ENCODE measurements around the gene SPATA13. TPM values are rescaled to one million over a fixed set of nuclear protein-coding genes. Genes with fewer than 3 reads are reported as not detected.

Gene SPATA13
- total RNA-seq, 3 donors from 2014 or later: 6.6 to 84.7 (median 58.7) TPM

- no peaks in the 10 kb centered on the region for H3K27me3 ChIP-seq
- no peaks in the 10 kb centered on the region for H3K9me3 ChIP-seq
- TF ChIP-seq POLR2AphosphoS5 (IDR thresholded peaks at IDR 0.05): no peak
- no peak for TF ChIP-seq CTCF (IDR thresholded peaks at IDR 0.05)
- no peak for TF ChIP-seq POLR2A (IDR thresholded peaks at IDR 0.05)
- no peaks in the 10 kb centered on the region for H3K4me1 ChIP-seq
- no peaks in the 10 kb centered on the region for H3K36me3 ChIP-seq
- intact Hi-C loops (cut with DNase I; ENCODE audit: low total_unique reads): no loop called here
- no peak for DNase-seq (ENCODE audit: low spot score in 2 of 2)
- H3K27ac ChIP-seq: no peak overlapping the region
- H3K4me3 ChIP-seq: no peak overlapping the region
These were observed 8.0 kb upstream of the SPATA13 start for GRCh38 chr13:24152292-24153214.

- no peak overlapping the region for H3K4me3 ChIP-seq
- no peak for DNase-seq (ENCODE audit: low spot score in 2 of 2)
- TF ChIP-seq POLR2AphosphoS5 (IDR thresholded peaks at IDR 0.05) (no peak), POLR2A (IDR thresholded peaks at IDR 0.05) (no peak), CTCF (IDR thresholded peaks at IDR 0.05) (no peak)
- H3K36me3 ChIP-seq: no peaks in the 10 kb centered on the region
- H3K4me1 ChIP-seq: no peaks in the 10 kb centered on the region
- no peak overlapping the region for H3K27ac ChIP-seq
- intact Hi-C loops (cut with DNase I; ENCODE audit: low total_unique reads): no loop called here
- no peaks in the 10 kb centered on the region for H3K9me3 ChIP-seq
- H3K27me3 ChIP-seq: no peaks in the 10 kb centered on the region
These were observed 7.2 kb upstream of the SPATA13 start for GRCh38 chr13:24153347-24153746.

GRCh38 chr13:24153979-24154701 is 6.4 kb upstream of the SPATA13 start:
- Histone ChIP-seq H3K27ac (no peak overlapping the region), H3K36me3 (no peaks in the 10 kb centered on the region), H3K9me3 (no peaks in the 10 kb centered on the region), H3K27me3 (no peaks in the 10 kb centered on the region), H3K4me3 (no peak overlapping the region), H3K4me1 (no peaks in the 10 kb centered on the region)
- TF ChIP-seq CTCF (IDR thresholded peaks at IDR 0.05) (no peak), POLR2A (IDR thresholded peaks at IDR 0.05) (no peak), POLR2AphosphoS5 (IDR thresholded peaks at IDR 0.05) (no peak)
- intact Hi-C loops (cut with DNase I; ENCODE audit: low total_unique reads): no loop called here
- DNase-seq (ENCODE audit: low spot score in 2 of 2): no peak

GRCh38 chr13:24159357-24159756 is 1.2 kb upstream of the SPATA13 start:
- Histone ChIP-seq H3K9me3 (no peaks in the 10 kb centered on the region), H3K36me3 (no peaks in the 10 kb centered on the region), H3K27me3 (no peaks in the 10 kb centered on the region), H3K4me1 (peaks cover 0 to 7% of the 10 kb centered on the region in 2 donors), H3K4me3 (no peak overlapping the region), H3K27ac (no peak overlapping the region)
- no peak for DNase-seq (ENCODE audit: low spot score in 2 of 2)
- intact Hi-C loops (cut with DNase I; ENCODE audit: low total_unique reads): no loop called here
- TF ChIP-seq POLR2A (IDR thresholded peaks at IDR 0.05): no peak
- no peak for TF ChIP-seq CTCF (IDR thresholded peaks at IDR 0.05)
- TF ChIP-seq POLR2AphosphoS5 (IDR thresholded peaks at IDR 0.05): no peak
